22Rv1 (cell line): ENCODE measurements around the gene PLXND1.

Source experiments
- CTCF ChIP-seq: fragments of 450-650 bp; IDR thresholded peaks from 2 replicates; pipeline ENCODE4 v1.5.1; 2017; ENCODE audit warnings: mild to moderate bottlenecking
- ZFX ChIP-seq: fragments of 450-650 bp; IDR thresholded peaks from 2 replicates; pipeline ENCODE4 v1.6.1; 2017; ENCODE audit warnings: antibody characterized with exemption, borderline replicate concordance

- TF ChIP-seq CTCF (no peak), ZFX (no peak)
These were observed 53.3 kb downstream of the PLXND1 start for GRCh38 chr3:129553171-129553570.
